Fibroblast of villous mesenchyme (primary cell): ENCODE results near the gene SP110. TPM values are rescaled to one million over a fixed set of nuclear protein-coding genes. Genes with fewer than 3 reads are reported as not detected.
"Not testable (repeated sequence)": the region's sequence is repeated elsewhere in the genome, so short reads cannot be mapped to it uniquely, and the experiment has no call there.

ENCODE experiments used
- DNase-seq: peaks from one replicate; pipeline ENCODE4 v3.0.0-alpha.2; 2010; ENCODE audit warnings: low read depth
- H3K4me3 ChIP-seq: 2 replicates; pipeline ENCODE4 v1.5.1; 2011; ENCODE audit warnings: low read depth, mild to moderate bottlenecking, low read length
- total RNA-seq: library from RNA; depleted of rRNA; stranded (reverse); fragments of >200 nt; gene quantifications from 2 replicates; pipeline ENCODE4 v1.2.3, GENCODE V29; 2012
- TF ChIP-seq, protein P1 (sequence below): IDR thresholded peaks from 2 replicates; pipeline ENCODE4 v1.5.1; 2012; ENCODE audit warnings: low read depth, mild to moderate bottlenecking, low read length; ENCODE audit not compliant: insufficient read depth

The SP110 gene
- 10.4 and 15.5 TPM in 2 replicates for total RNA-seq

DNA sequence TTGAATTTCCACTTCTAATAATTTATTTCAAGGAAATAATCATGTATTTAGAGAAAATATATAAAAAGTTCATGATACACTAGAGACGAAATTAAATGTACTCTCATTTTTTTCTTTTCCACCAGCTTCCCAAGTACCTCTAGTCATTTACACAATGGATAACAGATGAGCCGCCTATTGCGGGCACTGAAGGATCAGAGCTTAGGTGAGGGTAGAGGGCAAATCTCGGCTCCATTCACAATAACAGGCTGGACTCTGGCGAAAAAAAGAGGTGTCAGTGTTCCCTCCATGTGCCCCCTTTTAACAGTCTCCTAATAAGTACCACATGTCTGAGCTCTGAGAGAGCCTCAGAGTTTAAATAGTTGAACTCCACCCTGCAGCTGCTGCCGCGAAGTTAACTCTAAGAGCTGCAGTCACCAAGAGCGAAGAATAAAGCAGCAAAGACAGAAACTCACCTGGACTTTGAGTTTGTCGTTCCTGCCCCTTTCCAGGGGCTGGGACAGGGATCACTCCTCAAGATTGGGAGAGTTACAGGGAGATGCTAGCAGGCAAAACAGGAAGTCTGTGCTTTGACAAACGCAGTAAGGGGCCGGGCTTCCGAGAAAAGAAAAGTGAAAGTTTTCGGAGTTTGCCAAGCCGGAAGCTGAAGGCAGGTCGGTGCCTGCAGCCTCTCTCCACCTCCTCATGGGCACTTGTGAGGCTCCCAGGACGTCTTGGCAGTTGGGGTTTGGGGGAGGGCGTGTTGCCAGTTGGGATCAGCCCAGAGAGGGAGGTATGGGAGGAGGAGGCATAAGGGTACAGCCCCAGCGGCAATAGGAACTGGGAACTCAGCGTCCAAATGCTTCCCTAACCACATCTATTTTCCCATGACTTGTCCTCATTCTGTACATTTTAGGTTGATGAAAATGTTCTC, at the start of gene SP110:
Gene SP110 (minus strand): TSS at position 566 of the 913 bp plus-strand sequence. CDS start 3,057 bp downstream, outside the sequence.
- H3K4me3 ChIP-seq: peak within 1 kb of the TSS; percentile 69
- peak; percentile 86 for DNase-seq
- TF ChIP-seq, protein P1, sequence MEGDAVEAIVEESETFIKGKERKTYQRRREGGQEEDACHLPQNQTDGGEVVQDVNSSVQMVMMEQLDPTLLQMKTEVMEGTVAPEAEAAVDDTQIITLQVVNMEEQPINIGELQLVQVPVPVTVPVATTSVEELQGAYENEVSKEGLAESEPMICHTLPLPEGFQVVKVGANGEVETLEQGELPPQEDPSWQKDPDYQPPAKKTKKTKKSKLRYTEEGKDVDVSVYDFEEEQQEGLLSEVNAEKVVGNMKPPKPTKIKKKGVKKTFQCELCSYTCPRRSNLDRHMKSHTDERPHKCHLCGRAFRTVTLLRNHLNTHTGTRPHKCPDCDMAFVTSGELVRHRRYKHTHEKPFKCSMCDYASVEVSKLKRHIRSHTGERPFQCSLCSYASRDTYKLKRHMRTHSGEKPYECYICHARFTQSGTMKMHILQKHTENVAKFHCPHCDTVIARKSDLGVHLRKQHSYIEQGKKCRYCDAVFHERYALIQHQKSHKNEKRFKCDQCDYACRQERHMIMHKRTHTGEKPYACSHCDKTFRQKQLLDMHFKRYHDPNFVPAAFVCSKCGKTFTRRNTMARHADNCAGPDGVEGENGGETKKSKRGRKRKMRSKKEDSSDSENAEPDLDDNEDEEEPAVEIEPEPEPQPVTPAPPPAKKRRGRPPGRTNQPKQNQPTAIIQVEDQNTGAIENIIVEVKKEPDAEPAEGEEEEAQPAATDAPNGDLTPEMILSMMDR: no peak

DNA sequence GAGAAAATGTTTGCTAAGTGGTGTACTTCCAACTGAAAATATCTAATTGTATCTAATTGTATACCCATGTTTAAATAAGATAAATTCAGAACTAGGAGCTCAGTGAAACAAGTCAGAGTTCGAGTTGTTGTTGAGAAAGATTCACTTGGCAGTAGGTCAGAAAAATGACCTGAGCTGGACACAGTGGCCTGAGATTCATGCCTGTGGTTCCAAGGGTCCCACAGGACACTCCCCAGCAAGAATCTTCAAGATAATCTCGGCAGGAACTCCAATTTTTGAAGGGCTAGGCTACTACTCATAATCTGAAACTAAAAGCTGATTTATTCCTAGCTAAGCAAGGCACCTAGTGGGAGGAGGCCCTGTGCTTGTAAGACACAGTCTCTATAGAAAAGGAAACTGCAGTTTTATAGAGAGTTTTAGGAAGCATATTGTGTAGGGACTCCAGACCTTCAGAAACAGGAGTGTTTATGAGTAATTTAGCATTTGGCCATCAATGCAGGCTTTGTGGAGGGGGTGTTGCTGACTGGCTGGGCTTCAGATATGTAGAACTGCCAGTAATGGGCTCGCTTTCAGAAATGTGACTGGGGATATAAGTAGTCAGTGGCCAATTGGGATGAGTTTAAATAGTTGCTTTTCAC, 48.9 kb upstream of the SP110 start:
- DNase-seq: no peak
- no peak overlapping the region for H3K4me3 ChIP-seq
- TF ChIP-seq, protein P1: no peak

DNA sequence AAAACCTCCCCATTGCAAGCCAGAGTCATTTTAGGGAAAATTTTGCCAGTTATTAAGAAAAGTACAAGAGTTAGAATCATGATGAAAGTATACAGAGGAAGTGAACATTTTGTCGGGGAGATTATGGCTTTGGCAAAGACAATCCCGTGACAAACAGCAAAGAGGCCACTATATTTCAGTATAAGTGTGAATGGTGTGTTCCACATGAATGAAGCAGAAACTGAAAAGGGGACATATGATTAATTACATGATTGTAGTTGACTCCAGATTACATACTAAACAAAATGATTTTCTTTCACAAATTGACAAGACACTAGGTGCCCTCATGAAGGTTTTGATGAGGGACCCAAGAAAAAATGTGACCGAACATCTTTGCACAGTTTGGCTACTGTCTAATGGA, 47.8 kb upstream of the SP110 start:
- H3K4me3 ChIP-seq: no peak overlapping the region
- TF ChIP-seq, protein P1: no peak
- no peak for DNase-seq

DNA sequence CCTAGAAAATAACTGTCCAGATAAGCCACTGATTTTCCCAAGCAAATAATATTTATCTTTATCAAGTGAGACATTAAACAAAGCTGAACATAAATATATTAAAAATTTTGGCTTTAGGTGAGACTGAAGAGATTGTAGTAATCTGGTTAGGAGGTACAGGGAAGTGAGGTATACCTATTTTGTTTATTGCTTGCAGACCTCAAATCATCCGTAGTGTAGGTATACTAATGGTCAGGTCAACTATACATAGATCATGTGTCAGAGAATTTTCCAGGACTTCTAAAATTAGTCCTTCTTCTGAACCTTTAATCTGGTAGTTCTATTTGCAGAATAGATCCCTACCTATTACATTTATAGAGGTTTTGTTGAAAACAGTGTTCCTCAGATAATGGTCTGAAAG, 47.3 kb upstream of the SP110 start:
- TF ChIP-seq, protein P1: no peak
- DNase-seq: no peak

DNA sequence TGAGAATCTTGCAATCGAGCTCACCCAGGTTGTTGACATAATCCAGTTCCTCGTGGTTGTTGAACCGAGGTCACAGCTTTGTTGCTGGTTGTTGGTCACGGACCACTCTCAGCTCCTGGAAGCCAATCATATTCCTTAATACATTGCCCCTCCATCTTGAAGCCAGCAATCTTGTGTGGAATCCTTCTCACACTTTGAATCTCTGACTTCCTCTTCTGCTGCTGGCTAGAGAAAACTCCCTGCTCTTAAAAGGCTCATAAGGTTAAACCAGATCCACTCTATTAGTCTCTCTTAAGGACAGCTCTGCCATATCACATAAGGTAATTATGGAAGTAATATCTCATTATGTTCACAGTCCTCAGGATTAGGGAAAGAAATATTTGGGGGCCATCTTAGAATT, 46.9 kb upstream of the SP110 start:
- TF ChIP-seq, protein P1: no peak
- no peak overlapping the region for H3K4me3 ChIP-seq
- DNase-seq: peak; percentile 12

More for the DNA sequence above, 47.3 kb upstream of the SP110 start:
- no peak overlapping the region for H3K4me3 ChIP-seq

DNA sequence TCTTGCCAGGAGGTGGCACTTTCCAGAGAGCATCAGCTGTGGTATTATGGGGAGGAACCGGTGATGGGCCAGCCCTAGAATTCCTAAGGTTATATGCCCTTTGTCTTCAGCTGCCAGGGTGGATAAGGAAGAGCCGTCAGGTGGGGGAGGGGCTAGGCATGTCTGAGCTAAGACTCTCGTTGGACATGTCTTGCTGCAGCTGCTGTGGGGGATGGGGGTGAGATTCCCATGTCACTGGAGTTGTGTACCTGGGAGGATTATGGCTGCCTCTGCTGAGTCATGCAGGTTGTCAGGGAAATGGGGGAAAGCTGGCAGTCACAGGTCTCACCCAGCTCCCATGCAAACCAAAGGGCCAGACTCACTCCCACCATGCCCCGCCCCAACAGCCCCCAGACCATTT, 45.2 kb upstream of the SP110 start:
- H3K4me3 ChIP-seq, DNase-seq: not testable (repeated sequence)

DNA sequence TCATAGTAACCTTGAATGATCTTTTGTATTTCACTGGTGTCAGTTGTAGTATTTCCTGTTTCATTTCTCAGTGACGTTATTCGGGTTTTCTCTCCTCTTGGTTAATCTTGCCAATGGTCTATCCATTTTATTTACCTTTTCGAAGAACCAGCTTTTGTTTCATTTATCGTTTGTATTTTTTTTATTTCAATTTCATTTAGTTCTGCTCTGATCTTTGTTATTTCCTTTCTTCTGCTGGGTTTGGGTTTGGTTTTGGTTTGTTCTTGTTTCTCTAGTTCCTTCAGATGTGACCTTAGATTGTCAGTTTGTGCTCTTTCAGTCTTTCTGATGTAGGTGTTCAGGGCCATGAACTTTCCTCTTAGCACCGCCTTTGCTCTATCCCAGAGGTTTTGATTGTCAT, 42.5 kb upstream of the SP110 start:
- no peak for DNase-seq
- H3K4me3 ChIP-seq: no peak overlapping the region
- TF ChIP-seq, protein P1: no peak
